GM19193 (cell line): ENCODE results near the gene HORMAD2.

ENCODE experiments used
- POLR2A ChIP-seq: IDR thresholded peaks from 4 replicates; pipeline ENCODE4 v1.6.1; 2011; ENCODE audit not compliant: insufficient read depth, insufficient read length; ENCODE audit errors: extremely low read depth

HORMAD2 gene

GRCh38 chr22:30079952-30080533 is at the start of gene HORMAD2:
Gene HORMAD2 (plus strand): TSS chr22:30080464. CDS start chr22:30093953, 13,489 bp downstream.
- TF ChIP-seq POLR2A = no peak

- no peak for TF ChIP-seq POLR2A
Measured at GRCh38 chr22:30031328-30031727, 48.9 kb upstream of the HORMAD2 start.

- TF ChIP-seq POLR2A = no peak
Measured at GRCh38 chr22:30031764-30032455, 48.4 kb upstream of the HORMAD2 start.

- no peak for TF ChIP-seq POLR2A
Measured at GRCh38 chr22:30033137-30033536, 47.1 kb upstream of the HORMAD2 start.

GRCh38 chr22:30033901-30034300 is 46.4 kb upstream of the HORMAD2 start:
- no peak for TF ChIP-seq POLR2A

- no peak for TF ChIP-seq POLR2A
Measured at GRCh38 chr22:30036656-30037055, 43.6 kb upstream of the HORMAD2 start.

GRCh38 chr22:30038219-30038618 is 42.0 kb upstream of the HORMAD2 start:
- no peak for TF ChIP-seq POLR2A

- TF ChIP-seq POLR2A = no peak
Measured at GRCh38 chr22:30040499-30041260, 39.6 kb upstream of the HORMAD2 start.

- TF ChIP-seq POLR2A = no peak
Measured at GRCh38 chr22:30041475-30041874, 38.8 kb upstream of the HORMAD2 start.

GRCh38 chr22:30041881-30042280 is 38.4 kb upstream of the HORMAD2 start:
- no peak for TF ChIP-seq POLR2A

- TF ChIP-seq POLR2A = no peak
Measured at GRCh38 chr22:30043161-30043560, 37.1 kb upstream of the HORMAD2 start.

GRCh38 chr22:30044369-30044768 is 35.9 kb upstream of the HORMAD2 start:
- TF ChIP-seq POLR2A = no peak

GRCh38 chr22:30044881-30045493 is 35.3 kb upstream of the HORMAD2 start:
- TF ChIP-seq POLR2A = no peak

- TF ChIP-seq POLR2A = no peak
Measured at GRCh38 chr22:30045494-30045887, 34.8 kb upstream of the HORMAD2 start.

- TF ChIP-seq POLR2A = no peak
Measured at GRCh38 chr22:30045901-30046715, 34.2 kb upstream of the HORMAD2 start.

- TF ChIP-seq POLR2A = no peak
Measured at GRCh38 chr22:30046716-30047363, 33.4 kb upstream of the HORMAD2 start.
